NCI-H1092 treated with DMSO at 0.1 percent for 48 hours (cell line): ENCODE data around the gene ROCK2.
"Not testable (repeated sequence)": the region's sequence is repeated elsewhere in the genome, so short reads cannot be mapped to it uniquely, and the experiment has no call there.

Experiments used
- DNase-seq: peaks from one replicate; lab custom pipeline; 2025; lab: John Stamatoyannopoulos, UW

The ROCK2 gene

DNA sequence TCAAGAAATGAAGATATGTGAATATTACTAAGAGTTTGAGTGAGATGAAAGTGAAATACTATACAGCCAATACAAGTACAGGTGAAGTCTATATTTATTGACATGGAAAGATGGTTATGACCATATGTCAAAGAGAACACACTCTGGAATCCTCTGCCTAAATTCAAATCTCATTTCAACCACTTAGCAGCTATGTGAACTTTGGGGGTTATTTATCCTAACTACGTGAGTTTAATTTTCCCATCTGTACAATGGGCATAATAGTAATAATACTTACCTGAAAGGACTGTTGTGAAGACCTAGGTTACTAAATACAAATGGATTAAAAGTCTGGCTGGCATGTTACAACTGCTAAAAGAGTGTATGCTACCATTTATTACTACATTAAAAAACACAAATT lies 79.6 kb downstream of the ROCK2 start:
- no peak for DNase-seq

GRCh38 chr2:11264007-11264406 lies 80.4 kb downstream of the ROCK2 start:
- no peak for DNase-seq

- no peak for DNase-seq
Measured at GRCh38 chr2:11263177-11263576, 81.3 kb downstream of the ROCK2 start.

DNA sequence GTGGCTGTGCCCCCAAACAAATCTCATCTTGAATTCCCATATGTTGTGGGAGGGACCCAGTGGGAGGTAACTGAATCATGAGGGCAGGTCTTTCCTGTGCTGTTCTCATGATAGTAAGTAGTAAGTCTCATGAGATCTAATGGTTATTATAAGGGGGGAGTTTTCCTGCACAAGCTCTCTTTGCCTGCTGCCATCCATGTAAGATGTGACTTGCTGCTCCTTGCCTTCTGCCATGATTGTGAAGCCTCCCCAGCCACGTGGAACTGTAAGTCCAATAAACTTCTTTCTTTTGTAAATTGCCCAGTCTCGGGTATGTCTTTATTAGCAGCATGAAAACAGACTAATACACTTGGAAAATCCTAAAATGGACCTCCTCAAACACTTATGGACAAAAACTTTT lies 82.0 kb downstream of the ROCK2 start:
- not testable (repeated sequence) for DNase-seq

- not testable (repeated sequence) for DNase-seq
Measured at GRCh38 chr2:11261564-11261963, 82.9 kb downstream of the ROCK2 start.

DNA sequence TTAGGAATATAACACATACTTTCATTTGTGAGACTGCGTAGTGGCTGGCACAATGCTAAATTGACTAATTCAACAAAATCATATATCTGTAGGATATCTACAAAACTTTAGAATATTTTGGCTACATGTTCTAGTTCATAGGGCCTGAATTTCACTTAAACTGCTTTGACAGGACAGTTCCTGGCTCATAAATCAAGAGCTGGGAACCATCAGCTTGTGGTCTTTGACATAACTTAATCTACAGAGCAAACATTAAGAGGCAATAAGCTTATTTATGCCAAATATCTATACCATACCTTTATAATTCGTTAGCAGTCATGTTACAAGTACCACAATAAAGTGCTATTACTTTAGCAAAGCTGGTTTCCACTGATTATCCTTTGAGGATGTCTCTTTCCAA lies 83.5 kb downstream of the ROCK2 start:
- no peak for DNase-seq

DNA sequence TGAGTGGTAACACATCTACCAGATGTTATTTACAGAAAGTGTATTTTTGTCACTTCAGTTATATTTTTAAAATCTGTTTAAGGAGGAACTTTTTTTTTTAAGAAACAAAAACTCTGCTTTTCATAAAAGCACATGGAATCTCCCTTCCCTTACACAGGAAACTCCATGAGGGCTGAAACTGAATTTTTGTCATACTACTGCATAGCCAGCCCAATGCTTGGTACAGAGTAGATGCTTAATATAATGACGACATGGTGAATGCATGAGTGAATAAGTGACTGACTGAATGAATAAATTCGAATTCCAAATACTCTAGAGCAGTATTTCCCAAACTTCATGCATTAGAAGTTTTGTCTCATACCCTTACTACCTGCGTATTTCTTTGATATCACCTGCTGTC lies 86.5 kb downstream of the ROCK2 start:
- no peak for DNase-seq

- DNase-seq = no peak
Measured at GRCh38 chr2:11257078-11257477, 87.4 kb downstream of the ROCK2 start.

GRCh38 chr2:11256166-11256565 lies 88.3 kb downstream of the ROCK2 start:
- no peak for DNase-seq

GRCh38 chr2:11254100-11254536 lies 90.3 kb downstream of the ROCK2 start:
- no peak for DNase-seq

- DNase-seq = not testable (repeated sequence)
Measured at GRCh38 chr2:11252458-11252857, 92.0 kb downstream of the ROCK2 start.

- DNase-seq = no peak
Measured at GRCh38 chr2:11250400-11251196, 93.8 kb downstream of the ROCK2 start.

DNA sequence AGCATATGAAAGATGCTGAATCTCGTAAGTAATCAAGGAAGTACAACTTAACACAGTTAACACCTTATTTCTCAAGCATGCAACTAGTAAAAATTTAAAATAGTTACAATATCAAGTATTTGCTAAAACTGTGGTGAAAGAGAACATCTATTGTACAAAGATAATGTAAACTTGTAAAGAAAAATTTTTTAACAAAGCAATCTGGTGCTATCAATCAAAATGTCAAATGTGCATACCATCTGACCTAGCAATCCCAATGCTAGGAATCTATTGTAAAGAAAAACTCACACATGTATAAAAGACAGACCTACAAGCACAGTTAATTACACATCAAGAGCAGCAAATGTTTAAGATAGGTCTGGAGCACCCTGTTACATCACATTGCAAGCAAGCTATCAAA lies 99.1 kb downstream of the ROCK2 start:
- no peak for DNase-seq

- DNase-seq = no peak
Measured at GRCh38 chr2:11244091-11244826, 100.2 kb downstream of the ROCK2 start.

GRCh38 chr2:11243512-11243911 lies 100.9 kb downstream of the ROCK2 start:
- no peak for DNase-seq

- DNase-seq = no peak
Measured at GRCh38 chr2:11242542-11243174, 101.8 kb downstream of the ROCK2 start.

DNA sequence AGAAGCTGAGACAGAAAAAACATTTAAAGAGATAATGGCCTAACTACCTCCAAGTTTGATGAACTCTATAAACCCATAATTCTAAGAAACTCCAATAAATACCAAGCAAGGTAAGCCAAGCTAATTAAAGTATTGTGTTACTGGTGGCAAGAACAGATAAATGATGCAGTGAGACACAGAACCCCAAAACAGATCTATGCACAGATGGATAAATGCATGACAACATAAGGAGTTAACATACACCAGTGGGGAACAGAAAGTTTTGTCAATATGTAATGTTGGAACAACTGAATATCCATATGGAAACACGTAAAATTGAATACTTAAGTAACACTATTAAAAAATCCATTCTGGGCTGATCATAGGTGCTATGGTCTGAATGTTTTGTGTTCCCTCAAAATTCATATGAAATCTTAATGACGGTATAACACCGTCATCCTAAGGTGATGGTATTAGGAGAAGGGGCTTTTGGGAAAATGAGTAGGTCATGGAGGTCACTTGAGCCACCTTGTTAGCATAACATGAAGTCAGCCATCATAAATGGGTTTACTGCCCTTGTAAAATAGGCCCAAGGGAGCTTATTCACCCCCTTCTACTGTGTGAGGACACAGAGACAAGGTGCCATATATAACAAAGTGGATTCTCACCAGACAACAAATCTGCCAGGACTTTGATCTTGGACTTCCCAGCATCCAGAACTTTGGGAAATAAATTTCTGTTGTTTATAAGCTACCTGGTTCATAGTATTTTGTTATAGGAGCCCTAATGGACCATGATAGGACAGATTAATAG lies 102.8 kb downstream of the ROCK2 start:
- no peak for DNase-seq

- DNase-seq = no peak
Measured at GRCh38 chr2:11239666-11240462, 104.6 kb downstream of the ROCK2 start.

GRCh38 chr2:11239147-11239546 lies 105.3 kb downstream of the ROCK2 start:
- no peak for DNase-seq

- no peak for DNase-seq
Measured at GRCh38 chr2:11237122-11237521, 107.3 kb downstream of the ROCK2 start.

- DNase-seq = no peak
Measured at GRCh38 chr2:11236335-11236734, 108.1 kb downstream of the ROCK2 start.
